MM.1S (cell line): ENCODE data around the gene TOX2.

Experiments used
- EZH2 ChIP-seq: fragments of 300-600 bp; sonication (generic); optimal IDR thresholded peaks from 2 replicates; pipeline ENCODE3; 2017; ENCODE audit warnings: low read depth, mild to moderate bottlenecking, antibody characterized with exemption, low read length, mixed read lengths
- TF ChIP-seq, protein P1 (sequence below): fragments of 300-600 bp; sonication (generic); IDR thresholded peaks from 2 replicates; pipeline ENCODE4 v1.5.1; 2016; ENCODE audit warnings: antibody characterized with exemption, low read length, mixed read lengths

DNA sequence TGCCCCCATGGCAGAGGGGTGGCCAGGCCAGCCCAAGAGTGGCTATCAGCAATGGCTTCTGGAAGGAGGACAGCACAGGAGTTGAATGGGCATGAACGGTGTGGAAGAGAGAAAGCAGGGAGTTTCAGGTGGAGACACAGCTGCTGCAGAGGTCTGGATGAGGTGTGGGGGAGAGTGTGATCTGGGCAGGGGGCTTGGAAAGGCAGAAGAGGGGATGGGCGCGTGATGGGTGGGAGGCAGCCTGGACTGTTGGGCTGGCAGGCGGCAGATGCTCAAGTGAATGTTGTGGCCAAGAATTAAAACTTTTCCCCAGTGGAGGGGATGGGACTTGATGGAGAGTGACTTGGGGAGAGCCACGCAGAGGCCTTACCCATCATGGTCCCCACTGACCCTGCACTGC is 46.5 kb downstream of the TOX2 start:
- TF ChIP-seq, protein P1, sequence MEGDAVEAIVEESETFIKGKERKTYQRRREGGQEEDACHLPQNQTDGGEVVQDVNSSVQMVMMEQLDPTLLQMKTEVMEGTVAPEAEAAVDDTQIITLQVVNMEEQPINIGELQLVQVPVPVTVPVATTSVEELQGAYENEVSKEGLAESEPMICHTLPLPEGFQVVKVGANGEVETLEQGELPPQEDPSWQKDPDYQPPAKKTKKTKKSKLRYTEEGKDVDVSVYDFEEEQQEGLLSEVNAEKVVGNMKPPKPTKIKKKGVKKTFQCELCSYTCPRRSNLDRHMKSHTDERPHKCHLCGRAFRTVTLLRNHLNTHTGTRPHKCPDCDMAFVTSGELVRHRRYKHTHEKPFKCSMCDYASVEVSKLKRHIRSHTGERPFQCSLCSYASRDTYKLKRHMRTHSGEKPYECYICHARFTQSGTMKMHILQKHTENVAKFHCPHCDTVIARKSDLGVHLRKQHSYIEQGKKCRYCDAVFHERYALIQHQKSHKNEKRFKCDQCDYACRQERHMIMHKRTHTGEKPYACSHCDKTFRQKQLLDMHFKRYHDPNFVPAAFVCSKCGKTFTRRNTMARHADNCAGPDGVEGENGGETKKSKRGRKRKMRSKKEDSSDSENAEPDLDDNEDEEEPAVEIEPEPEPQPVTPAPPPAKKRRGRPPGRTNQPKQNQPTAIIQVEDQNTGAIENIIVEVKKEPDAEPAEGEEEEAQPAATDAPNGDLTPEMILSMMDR: no peak
- TF ChIP-seq EZH2: no peak
